ENCODE results near the gene GAK. TPM values are rescaled to one million over a fixed set of nuclear protein-coding genes. Genes with fewer than 3 reads are reported as not detected.

GAK gene
- total and polyA plus RNA-seq, 7 donors: 20.9 to 55.8 (median 36.4) TPM

GRCh38 chr4:900721-901120 lies 31.4 kb downstream of the GAK start:
- Histone ChIP-seq H3K4me3 (no peak overlapping the region), H3K4me1 (no peaks in the 10 kb centered on the region), H3K27ac (no peak overlapping the region), H3K27me3 (ENCODE audit: insufficient read depth in 3 of 3, low read length in 2 of 3) (no peaks in the 10 kb centered on the region), H3K9me3 (no peaks in the 10 kb centered on the region), H3K36me3 (ENCODE audit: insufficient read depth in 1 of 2, low read depth in 1 of 2) (peaks cover 0 to 55% of the 10 kb centered on the region in 2 donors)
- WGBS, 3 donors: 94 to 99% (median 96%) methylated on average over 6 of the region's 6 CpGs
- DNase-seq (no peak), ATAC-seq (no peak)
- intact Hi-C loops (cut with DNase I): no loop called here
- no peak for TF ChIP-seq CTCF (IDR thresholded peaks at IDR 0.05)

GRCh38 chr4:900073-900472 lies 32.0 kb downstream of the GAK start:
- WGBS, 3 donors: 93 to 95% (median 93%) methylated on average over 26 of the region's 26 CpGs
- no peak for ATAC-seq

GRCh38 chr4:899556-899906 lies 32.6 kb downstream of the GAK start:
- ATAC-seq: no peak
- H3K4me3 ChIP-seq: no peak overlapping the region
- no peaks in the 10 kb centered on the region for H3K27me3 ChIP-seq (ENCODE audit: insufficient read depth in 3 of 3, low read length in 2 of 3)
- 89 to 93% (median 90%) methylated on average over 12 of the region's 12 CpGs for WGBS, 3 donors
- H3K36me3 ChIP-seq (ENCODE audit: insufficient read depth in 1 of 2, low read depth in 1 of 2): peaks cover 0 to 59% of the 10 kb centered on the region in 2 donors
- TF ChIP-seq CTCF (IDR thresholded peaks at IDR 0.05): no peak
- intact Hi-C loops (cut with DNase I): no loop called here
- H3K9me3 ChIP-seq: no peaks in the 10 kb centered on the region
- H3K27ac ChIP-seq: no peak overlapping the region
- DNase-seq: no peak
- no peaks in the 10 kb centered on the region for H3K4me1 ChIP-seq

More at GRCh38 chr4:900073-900472, 32.0 kb downstream of the GAK start:
- intact Hi-C loops (cut with DNase I): no loop called here
- no peak overlapping the region for H3K27ac ChIP-seq
- H3K4me1 ChIP-seq: no peaks in the 10 kb centered on the region
- DNase-seq: no peak
- no peaks in the 10 kb centered on the region for H3K27me3 ChIP-seq (ENCODE audit: insufficient read depth in 3 of 3, low read length in 2 of 3)
- peaks cover 0 to 61% of the 10 kb centered on the region in 2 donors for H3K36me3 ChIP-seq (ENCODE audit: insufficient read depth in 1 of 2, low read depth in 1 of 2)
- no peaks in the 10 kb centered on the region for H3K9me3 ChIP-seq
- no peak for TF ChIP-seq CTCF (IDR thresholded peaks at IDR 0.05)
- no peak overlapping the region for H3K4me3 ChIP-seq

- H3K4me1 ChIP-seq: no peaks in the 10 kb centered on the region
- DNase-seq: no peak
- WGBS, 3 donors: 72 to 82% (median 77%) methylated on average over 27 of the region's 27 CpGs
These were observed 33.1 kb downstream of the GAK start for GRCh38 chr4:898869-899555.

More at GRCh38 chr4:898869-899555, 33.1 kb downstream of the GAK start:
- H3K27me3 ChIP-seq (ENCODE audit: insufficient read depth in 3 of 3, low read length in 2 of 3): no peaks in the 10 kb centered on the region
- intact Hi-C loops (cut with DNase I): no loop called here
- H3K9me3 ChIP-seq: no peaks in the 10 kb centered on the region
- ATAC-seq: no peak
- TF ChIP-seq CTCF (IDR thresholded peaks at IDR 0.05): no peak
- H3K27ac ChIP-seq: no peak overlapping the region
- H3K36me3 ChIP-seq (ENCODE audit: insufficient read depth in 1 of 2, low read depth in 1 of 2): peaks cover 0 to 57% of the 10 kb centered on the region in 2 donors
- H3K4me3 ChIP-seq: no peak overlapping the region
